HT-29 (cell line): ENCODE data around the gene P3H2. TPM values are rescaled to one million over a fixed set of nuclear protein-coding genes. Genes with fewer than 3 reads are reported as not detected.
"Not testable (repeated sequence)": the region's sequence is repeated elsewhere in the genome, so short reads cannot be mapped to it uniquely, and the experiment has no call there.

Source experiments
- DNase-seq: peaks from one replicate; pipeline ENCODE4 v3.0.0-alpha.2; 2015; ENCODE audit warnings: low spot score
- total RNA-seq: library from RNA; depleted of rRNA; stranded (reverse); fragments of >200 nt; shearing (Covaris generic); gene quantifications from 2 replicates; pipeline ENCODE4 v1.2.3, GENCODE V29; 2014

The P3H2 gene
- total RNA-seq, 1 experiment from 2014 or later = 1.1 TPM

- no peak for DNase-seq
These were observed 134.7 kb downstream of the P3H2 start for GRCh38 chr3:189985948-189986347.

GRCh38 chr3:189983612-189984011, 137.1 kb downstream of the P3H2 start:
- no peak for DNase-seq

- DNase-seq = no peak
These were observed 138.3 kb downstream of the P3H2 start for GRCh38 chr3:189982321-189982945.

- DNase-seq = no peak
These were observed 139.0 kb downstream of the P3H2 start for GRCh38 chr3:189981668-189982067.

- DNase-seq = no peak
These were observed 141.9 kb downstream of the P3H2 start for GRCh38 chr3:189978753-189979152.

GRCh38 chr3:189977174-189977573, 143.5 kb downstream of the P3H2 start:
- no peak for DNase-seq

- no peak for DNase-seq
These were observed 145.2 kb downstream of the P3H2 start for GRCh38 chr3:189975391-189975990.

GRCh38 chr3:189974359-189974758, 146.3 kb downstream of the P3H2 start:
- DNase-seq = no peak

GRCh38 chr3:189967254-189967865, 153.3 kb downstream of the P3H2 start:
- peak; percentile 78 for DNase-seq

GRCh38 chr3:189966843-189967242, 153.9 kb downstream of the P3H2 start:
- DNase-seq = no peak

- no peak for DNase-seq
These were observed 155.9 kb downstream of the P3H2 start for GRCh38 chr3:189964623-189965332.

- no peak for DNase-seq
These were observed 158.2 kb downstream of the P3H2 start for GRCh38 chr3:189962466-189962865.

GRCh38 chr3:189961522-189962161, 159.1 kb downstream of the P3H2 start:
- DNase-seq = peak; percentile 95

- not testable (repeated sequence) for DNase-seq
These were observed 159.6 kb downstream of the P3H2 start for GRCh38 chr3:189961086-189961485.

GRCh38 chr3:189954733-189955665, 165.7 kb downstream of the P3H2 start:
- DNase-seq = no peak

- DNase-seq = no peak
These were observed 167.1 kb downstream of the P3H2 start for GRCh38 chr3:189953551-189953950.

GRCh38 chr3:189952272-189952671, 168.4 kb downstream of the P3H2 start:
- no peak for DNase-seq

- no peak for DNase-seq
These were observed 170.4 kb downstream of the P3H2 start for GRCh38 chr3:189950258-189950657.

- DNase-seq = no peak
These were observed 171.1 kb downstream of the P3H2 start for GRCh38 chr3:189949580-189949979.

GRCh38 chr3:189948724-189949045, 172.0 kb downstream of the P3H2 start:
- DNase-seq = no peak
